Measurements from ENCODE around the gene LOXL3. TPM values are rescaled to one million over a fixed set of nuclear protein-coding genes. Genes with fewer than 3 reads are reported as not detected.
A peak's percentile ranks its signal among the peaks of the same experiment; 100 is the strongest.

Gene LOXL3
- total RNA-seq, 1 donor = 18.5 TPM

- TF ChIP-seq CTCF (IDR thresholded peaks at IDR 0.05; ENCODE audit: insufficient read depth, low read length) = peak; percentile 29
- peak; percentile 86 for DNase-seq (ENCODE audit: low read depth)
- H3K4me3 ChIP-seq (ENCODE audit: low read depth, low read length) = peak overlapping the region; percentile 69
Measured at GRCh38 chr2:74502720-74503505, 50.8 kb downstream of the LOXL3 start.

GRCh38 chr2:74502147-74502719 is 51.5 kb downstream of the LOXL3 start:
- DNase-seq (ENCODE audit: low read depth) = no peak
- TF ChIP-seq CTCF (IDR thresholded peaks at IDR 0.05; ENCODE audit: insufficient read depth, low read length) = no peak
- H3K4me3 ChIP-seq (ENCODE audit: low read depth, low read length) = peak overlapping the region; percentile 69

GRCh38 chr2:74501335-74502071 is 52.2 kb downstream of the LOXL3 start:
- no peak for DNase-seq (ENCODE audit: low read depth)
- no peak overlapping the region for H3K4me3 ChIP-seq (ENCODE audit: low read depth, low read length)

GRCh38 chr2:74500578-74500946 is 53.2 kb downstream of the LOXL3 start:
- DNase-seq (ENCODE audit: low read depth) = no peak
- H3K4me3 ChIP-seq (ENCODE audit: low read depth, low read length) = no peak overlapping the region
- no peak for TF ChIP-seq CTCF (IDR thresholded peaks at IDR 0.05; ENCODE audit: insufficient read depth, low read length)

More at GRCh38 chr2:74501335-74502071, 52.2 kb downstream of the LOXL3 start:
- TF ChIP-seq CTCF (IDR thresholded peaks at IDR 0.05; ENCODE audit: insufficient read depth, low read length) = no peak

- H3K4me3 ChIP-seq (ENCODE audit: low read depth, low read length) = no peak overlapping the region
- no peak for TF ChIP-seq CTCF (IDR thresholded peaks at IDR 0.05; ENCODE audit: insufficient read depth, low read length)
- DNase-seq (ENCODE audit: low read depth) = no peak
Measured at GRCh38 chr2:74499940-74500577, 53.7 kb downstream of the LOXL3 start.

GRCh38 chr2:74499267-74499939 is 54.3 kb downstream of the LOXL3 start, which contains the start of gene LBX2:
LBX2 (minus strand) TSS chr2:74499603; CDS start chr2:74499537, 66 bp downstream.
- DNase-seq (ENCODE audit: low read depth) = no peak
- H3K4me3 ChIP-seq (ENCODE audit: low read depth, low read length) = peak within 1 kb of the TSS; percentile 49
- no peak for TF ChIP-seq CTCF (IDR thresholded peaks at IDR 0.05; ENCODE audit: insufficient read depth, low read length)
